GM12891 (cell line): ENCODE results near the gene PTGDR2.

Experiments
- PAX5 ChIP-seq: IDR thresholded peaks from 2 replicates; pipeline ENCODE4 v1.6.1; 2011; ENCODE audit warnings: low read length, moderate library complexity, mild to moderate bottlenecking; ENCODE audit not compliant: insufficient read depth, severe bottlenecking
- POLR2A ChIP-seq: IDR thresholded peaks from 2 replicates; pipeline ENCODE4 v1.6.1; 2011; ENCODE audit warnings: low read depth, low read length, control low read depth
- POLR2AphosphoS5 ChIP-seq: IDR thresholded peaks from 2 replicates; pipeline ENCODE4 v1.6.1; 2011; ENCODE audit warnings: low read depth, low read length, control low read depth
- POU2F2 ChIP-seq: IDR thresholded peaks from 2 replicates; pipeline ENCODE4 v1.6.1; 2011; ENCODE audit warnings: low read depth, mild to moderate bottlenecking, control low read depth, low read length, moderate library complexity
- SPI1 ChIP-seq: IDR thresholded peaks from 2 replicates; pipeline ENCODE4 v1.6.1; 2011; ENCODE audit warnings: low read depth, low read length, control low read depth
- TAF1 ChIP-seq: IDR thresholded peaks from 2 replicates; pipeline ENCODE4 v1.6.1; 2011; ENCODE audit warnings: low read depth, low read length, control low read depth

DNA sequence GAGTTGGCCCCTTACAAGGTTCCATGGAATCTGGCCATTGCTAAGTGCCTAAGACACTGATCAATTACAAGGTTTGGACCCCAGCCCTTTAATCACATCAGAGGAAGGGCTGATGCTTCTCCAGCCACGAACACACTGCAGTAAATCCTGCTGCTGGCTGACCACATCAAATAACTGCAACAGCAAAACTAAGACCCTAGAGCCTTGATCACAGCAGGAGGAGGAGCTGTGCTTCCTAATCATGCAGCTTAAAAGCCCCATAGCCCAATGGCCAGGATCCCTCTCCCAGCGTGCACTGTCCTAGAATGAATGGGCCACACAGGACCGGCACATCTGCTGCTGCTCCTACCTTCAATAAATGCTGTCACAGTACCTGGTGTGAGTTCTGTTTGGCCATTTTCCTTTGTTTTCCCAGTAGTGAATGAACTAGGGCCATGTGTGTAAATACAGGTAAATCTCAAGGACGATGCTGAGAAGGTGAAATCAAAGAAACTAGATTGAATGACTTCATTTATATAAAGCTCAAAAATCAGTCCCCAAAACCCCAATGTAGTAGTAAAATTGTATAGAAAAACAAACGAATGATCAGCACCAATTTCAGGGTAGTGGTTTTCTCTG lies 24.3 kb upstream of the PTGDR2 start:
- TF ChIP-seq SPI1 (no peak), TAF1 (no peak), POLR2AphosphoS5 (no peak), POLR2A (no peak), POU2F2 (no peak), PAX5 (no peak)
